ENCODE data around the gene TFPI. TPM values are rescaled to one million over a fixed set of nuclear protein-coding genes. Genes with fewer than 3 reads are reported as not detected.

TFPI gene
- total and polyA plus RNA-seq, 2 donors (not counting 3 experiments of a cell fraction or from before 2014, with no cell fraction given), result 177 to 286 TPM

DNA sequence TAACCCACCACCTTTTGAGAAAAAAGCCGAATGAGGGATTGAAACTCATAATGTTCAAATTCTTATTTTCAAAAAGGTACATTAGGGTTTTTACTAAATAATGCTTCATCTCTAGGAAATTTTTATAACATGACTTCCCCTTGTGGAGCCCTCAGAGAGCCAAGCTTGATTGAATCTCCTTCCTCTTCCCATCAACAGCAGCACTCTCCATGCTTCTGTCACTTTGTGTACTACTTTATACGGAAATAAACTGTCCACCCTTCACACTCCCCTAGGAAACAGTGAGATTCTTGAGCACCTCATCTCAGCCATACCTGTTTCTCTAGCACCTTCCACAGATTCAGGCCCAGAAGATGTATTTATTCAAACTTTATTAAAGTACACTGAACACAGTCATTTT is 51.8 kb downstream of the TFPI start:
- peaks cover 54% of the 10 kb centered on the region for H3K4me1 ChIP-seq (ENCODE audit: control insufficient read depth, extremely low read depth, insufficient read depth, low read length)
- no peaks in the 10 kb centered on the region for H3K27me3 ChIP-seq (ENCODE audit: control insufficient read depth in 2 of 2, insufficient read depth in 2 of 2, low read length in 2 of 2)
- no peak overlapping the region for H3K4me2 ChIP-seq (ENCODE audit: insufficient read depth, low read length)
- ChIA-PET CTCF (interaction anchor here (1.0 to 8.4 kb wide), 8 partner anchors 24 to 640 kb away, joined by 3 to 598 read pairs (median 11); no protein-coding TSS in a partner anchor), POLR2A (no interaction called here)
- H3K9me1 ChIP-seq (replicated peaks; ENCODE audit: control insufficient read depth, extremely low read depth, insufficient read depth, low read length), result no peaks in the 10 kb centered on the region
- H3K9me3 ChIP-seq (replicated peaks; ENCODE audit: control insufficient read depth, insufficient read depth, low read length), result no peaks in the 10 kb centered on the region
- intact Hi-C loops (cut with micrococcal nuclease), result no loop called here
- peaks cover 0 to 4% of the 10 kb centered on the region in 2 experiments for H3K36me3 ChIP-seq (ENCODE audit: control insufficient read depth in 2 of 2, extremely low read depth in 1 of 2, insufficient read depth in 2 of 2, low read length in 2 of 2)
- peak overlapping the region; percentile 34 for H3K9ac ChIP-seq (replicated peaks; ENCODE audit: extremely low read depth, insufficient read depth, low read length)
- no peaks in the 10 kb centered on the region for H4K20me1 ChIP-seq (replicated peaks; ENCODE audit: control insufficient read depth, extremely low read depth, insufficient read depth, low read length)
- no peak overlapping the region for H2AFZ ChIP-seq (ENCODE audit: low read depth, low read length)
- H3K27ac ChIP-seq (ENCODE audit: insufficient read depth, low read depth, low read length), result peak overlapping the region; percentile 51
- no peak for FAIRE-seq
- H3K79me2 ChIP-seq (ENCODE audit: control insufficient read depth, insufficient read depth, low read length), result peaks cover 6% of the 10 kb centered on the region
- TF ChIP-seq JUN (IDR thresholded peaks at IDR 0.05; ENCODE audit: borderline replicate concordance, insufficient read depth, insufficient read length, low read depth) (no peak), FOS (IDR thresholded peaks at IDR 0.05; ENCODE audit: borderline replicate concordance, insufficient read depth, low read length) (no peak), EZH2 (IDR thresholded peaks at IDR 0.05; ENCODE audit: borderline replicate concordance, low read depth, low read length, severe bottlenecking) (no peak), POLR2AphosphoS5 (IDR thresholded peaks at IDR 0.05; ENCODE audit: insufficient read depth, low read depth, low read length) (no peak), POLR2A (IDR thresholded peaks at IDR 0.05; ENCODE audit: low read depth, low read length) (no peak), MYC (IDR thresholded peaks at IDR 0.05; ENCODE audit: low read depth, low read length) (no peak), GATA2 (IDR thresholded peaks at IDR 0.05; ENCODE audit: insufficient read depth, insufficient read length, low read depth, low read length) (no peak)
- TF ChIP-seq, protein P1, sequence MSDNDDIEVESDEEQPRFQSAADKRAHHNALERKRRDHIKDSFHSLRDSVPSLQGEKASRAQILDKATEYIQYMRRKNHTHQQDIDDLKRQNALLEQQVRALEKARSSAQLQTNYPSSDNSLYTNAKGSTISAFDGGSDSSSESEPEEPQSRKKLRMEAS (IDR thresholded peaks at IDR 0.05; ENCODE audit: insufficient read depth, insufficient read length), result no peak
- TF ChIP-seq, protein P2, sequence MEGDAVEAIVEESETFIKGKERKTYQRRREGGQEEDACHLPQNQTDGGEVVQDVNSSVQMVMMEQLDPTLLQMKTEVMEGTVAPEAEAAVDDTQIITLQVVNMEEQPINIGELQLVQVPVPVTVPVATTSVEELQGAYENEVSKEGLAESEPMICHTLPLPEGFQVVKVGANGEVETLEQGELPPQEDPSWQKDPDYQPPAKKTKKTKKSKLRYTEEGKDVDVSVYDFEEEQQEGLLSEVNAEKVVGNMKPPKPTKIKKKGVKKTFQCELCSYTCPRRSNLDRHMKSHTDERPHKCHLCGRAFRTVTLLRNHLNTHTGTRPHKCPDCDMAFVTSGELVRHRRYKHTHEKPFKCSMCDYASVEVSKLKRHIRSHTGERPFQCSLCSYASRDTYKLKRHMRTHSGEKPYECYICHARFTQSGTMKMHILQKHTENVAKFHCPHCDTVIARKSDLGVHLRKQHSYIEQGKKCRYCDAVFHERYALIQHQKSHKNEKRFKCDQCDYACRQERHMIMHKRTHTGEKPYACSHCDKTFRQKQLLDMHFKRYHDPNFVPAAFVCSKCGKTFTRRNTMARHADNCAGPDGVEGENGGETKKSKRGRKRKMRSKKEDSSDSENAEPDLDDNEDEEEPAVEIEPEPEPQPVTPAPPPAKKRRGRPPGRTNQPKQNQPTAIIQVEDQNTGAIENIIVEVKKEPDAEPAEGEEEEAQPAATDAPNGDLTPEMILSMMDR (IDR thresholded peaks at IDR 0.05; ENCODE audit: extremely low read depth in 1 of 2, insufficient read depth in 1 of 2, low read depth in 1 of 2, low read length in 2 of 2), result no peak
- no peak overlapping the region for H3K4me3 ChIP-seq (replicated peaks in 1 of 3; ENCODE audit: insufficient read depth in 1 of 3, low read depth in 1 of 3, low read length in 3 of 3)
- no peak for DNase-seq (ENCODE audit: low read depth, low spot score)
- dilution Hi-C loops (cut with MboI; ENCODE audit: extremely low pct_ligation_motif_present, low sequenced_read_pairs), result no loop called here
- no TSS peak for BruUV-seq (replicated peaks)
